RWPE2 (cell line): ENCODE results near the gene NAIP.
"Not testable (repeated sequence)": the region's sequence is repeated elsewhere in the genome, so short reads cannot be mapped to it uniquely, and the experiment has no call there.

Experiments used
- ATAC-seq: fragments of 200-7000 bp; cut with Tn5 transposase; 3 replicates; pipeline ENCODE4 v1.9.1; 2021; ENCODE audit warnings: low read depth
- DNase-seq: peaks from one replicate; pipeline ENCODE4 v3.0.0-alpha.2; 2020; ENCODE audit warnings: low spot score
- H3K27ac ChIP-seq: fragments of 450-650 bp; 2 replicates; pipeline ENCODE4 v1.5.1; 2017; ENCODE audit warnings: mild to moderate bottlenecking; ENCODE audit not compliant: poor library complexity, severe bottlenecking
- H3K27me3 ChIP-seq: fragments of 250-450 bp; sonication (Bioruptor Pico); 2 replicates; pipeline ENCODE4 v1.5.1; 2021; ENCODE audit warnings: mild to moderate bottlenecking, moderate library complexity; ENCODE audit not compliant: insufficient read depth, poor library complexity, severe bottlenecking
- H3K36me3 ChIP-seq: fragments of 250-450 bp; sonication (Bioruptor Pico); 2 replicates; pipeline ENCODE4 v1.5.1; 2020; ENCODE audit warnings: low read depth, mild to moderate bottlenecking, moderate library complexity
- H3K4me1 ChIP-seq: fragments of 250-450 bp; sonication (Bioruptor Pico); 2 replicates; pipeline ENCODE4 v1.5.1; 2021; ENCODE audit warnings: mild to moderate bottlenecking, moderate library complexity; ENCODE audit not compliant: insufficient read depth, poor library complexity, severe bottlenecking
- H3K4me3 ChIP-seq: fragments of 250-450 bp; sonication (Bioruptor Pico); 2 replicates; pipeline ENCODE4 v1.5.1; 2021; ENCODE audit warnings: mild to moderate bottlenecking, moderate library complexity; ENCODE audit not compliant: severe bottlenecking
- H3K9me3 ChIP-seq: fragments of 250-450 bp; sonication (Bioruptor Pico); 2 replicates; pipeline ENCODE4 v1.5.1; 2021; ENCODE audit warnings: mild to moderate bottlenecking, moderate library complexity; ENCODE audit not compliant: severe bottlenecking

The NAIP gene

GRCh38 chr5:70931709-70932368 lies 93.3 kb downstream of the NAIP start:
- ATAC-seq, H3K4me1 ChIP-seq, H3K27me3 ChIP-seq, DNase-seq, H3K27ac ChIP-seq, H3K4me3 ChIP-seq, H3K36me3 ChIP-seq, H3K9me3 ChIP-seq: not testable (repeated sequence)

GRCh38 chr5:70925211-70925562 lies 100.0 kb downstream of the NAIP start:
- H3K36me3 ChIP-seq, ATAC-seq, H3K27ac ChIP-seq, H3K27me3 ChIP-seq, H3K9me3 ChIP-seq, DNase-seq, H3K4me3 ChIP-seq, H3K4me1 ChIP-seq: not testable (repeated sequence)
